HEK293T (cell line): ENCODE results near the gene EBP.

Source experiments
- CTCF ChIA-PET: fragments of 350-600 bp; formaldehyde crosslinking; extraction: SDS; loops from one replicate; lab custom pipeline; 2021; ENCODE audit warnings: antibody characterized with exemption, inconsistent platforms; lab: Yijun Ruan, JAX
- POLR2A ChIA-PET: fragments of 350-600 bp; formaldehyde crosslinking; extraction: SDS; loops from one replicate; lab custom pipeline; 2020; ENCODE audit warnings: antibody characterized with exemption, inconsistent platforms; lab: Yijun Ruan, JAX
- DNase-seq: peaks from one replicate; pipeline ENCODE4 v3.0.0; 2012; ENCODE audit warnings: mixed read lengths; ENCODE audit errors: extremely low spot score
- ARNT ChIP-seq: fragments of 450-650 bp; IDR thresholded peaks from 2 replicates; pipeline ENCODE4 v1.6.1; 2017; ENCODE audit warnings: mild to moderate bottlenecking
- BHLHE40 ChIP-seq: fragments of 450-650 bp; IDR thresholded peaks from 2 replicates; pipeline ENCODE4 v1.6.1; 2016; ENCODE audit warnings: mild to moderate bottlenecking, moderate library complexity, borderline replicate concordance
- CTBP1 ChIP-seq: fragments of 450-650 bp; IDR thresholded peaks from 2 replicates; pipeline ENCODE4 v1.6.1; 2016; ENCODE audit warnings: borderline replicate concordance
- ELF4 ChIP-seq: fragments of 450-650 bp; IDR thresholded peaks from 2 replicates; pipeline ENCODE4 v1.6.1; 2017; ENCODE audit warnings: antibody characterized with exemption
- FOXA1 ChIP-seq: fragments of 450-650 bp; IDR thresholded peaks from 2 replicates; pipeline ENCODE4 v1.6.1; 2016; ENCODE audit warnings: mild to moderate bottlenecking
- FOXK2 ChIP-seq: fragments of 450-650 bp; IDR thresholded peaks from 2 replicates; pipeline ENCODE4 v1.6.1; 2016; ENCODE audit warnings: mild to moderate bottlenecking
- FOXM1 ChIP-seq: fragments of 450-650 bp; IDR thresholded peaks from 2 replicates; pipeline ENCODE4 v1.6.1; 2017; ENCODE audit warnings: mild to moderate bottlenecking, borderline replicate concordance
- HDGF ChIP-seq: fragments of 450-650 bp; IDR thresholded peaks from 2 replicates; pipeline ENCODE4 v1.6.1; 2017; ENCODE audit warnings: antibody characterized with exemption, borderline replicate concordance
- L3MBTL2 ChIP-seq: fragments of 450-650 bp; conservative IDR thresholded peaks from 2 replicates; pipeline ENCODE4 v1.6.1; 2016; ENCODE audit warnings: mild to moderate bottlenecking
- LEF1 ChIP-seq: fragments of 450-650 bp; IDR thresholded peaks from 2 replicates; pipeline ENCODE4 v1.6.1; 2017; ENCODE audit warnings: mild to moderate bottlenecking, borderline replicate concordance
- NFRKB ChIP-seq: fragments of 450-650 bp; IDR thresholded peaks from 2 replicates; pipeline ENCODE4 v1.6.1; 2016; ENCODE audit warnings: mild to moderate bottlenecking, moderate library complexity
- PKNOX1 ChIP-seq: fragments of 450-650 bp; IDR thresholded peaks from 2 replicates; pipeline ENCODE4 v1.6.1; 2016
- SP1 ChIP-seq: fragments of 450-650 bp; IDR thresholded peaks from 2 replicates; pipeline ENCODE4 v1.6.1; 2017
- SUZ12 ChIP-seq: fragments of 450-650 bp; IDR thresholded peaks from 2 replicates; pipeline ENCODE4 v1.6.1; 2016; ENCODE audit warnings: mild to moderate bottlenecking
- TARDBP ChIP-seq: fragments of 450-650 bp; IDR thresholded peaks from 2 replicates; pipeline ENCODE4 v1.6.1; 2016
- ZNF384 ChIP-seq: fragments of 450-650 bp; IDR thresholded peaks from 2 replicates; pipeline ENCODE4 v1.6.1; 2016

Gene EBP

GRCh38 chrX:48573690-48574269 lies 52.2 kb downstream of the EBP start:
- POLR2A ChIA-PET = interaction anchor here (1.5 to 2.9 kb wide), 5 partner anchors 16 to 48 kb away, joined by 3 to 16 read pairs (median 9); partner anchors contain the start of gene TBC1D25
- peak; percentile 58 for DNase-seq
- CTCF ChIA-PET = no interaction called here
- peak; percentile 52; the same call in 1 of the 2 replicates for TF ChIP-seq TARDBP
- TF ChIP-seq FOXM1 = no peak
- no peak for TF ChIP-seq ARNT
- TF ChIP-seq L3MBTL2 = no peak
- TF ChIP-seq PKNOX1 = peak; percentile 53; the same call in 1 of the 2 replicates
- TF ChIP-seq HDGF = no peak
- no peak for TF ChIP-seq NFRKB

GRCh38 chrX:48574270-48575266 lies 53.0 kb downstream of the EBP start, which contains the start of gene RBM3:
Gene RBM3 (plus strand): TSS chrX:48574484. CDS start chrX:48575181, 697 bp downstream.
- POLR2A ChIA-PET = interaction anchor here (0.8 to 2.9 kb wide), 7 partner anchors 9 to 49 kb away, joined by 3 to 16 read pairs (median 5); partner anchors contain the start of gene TBC1D25
- CTCF ChIA-PET = interaction anchor here (0.7 kb wide), 1 partner anchor 12 kb away, joined by 3 read pairs; no protein-coding TSS in a partner anchor
- TF ChIP-seq FOXK2 (peak; percentile 49; the same call in 1 of the 2 replicates), CTBP1 (no peak), HDGF (no peak), SUZ12 (no peak), BHLHE40 (no peak), L3MBTL2 (peak; percentile 92), NFRKB (peak; percentile 82), TARDBP (no peak; the same call in 1 of the 2 replicates), ELF4 (peak; percentile 82), SP1 (no peak), PKNOX1 (peak; percentile 56), ZNF384 (no peak), FOXA1 (no peak)
- DNase-seq = peak; percentile 79

GRCh38 chrX:48575642-48576041 lies 54.0 kb downstream of the EBP start:
- POLR2A ChIA-PET = interaction anchor here (2.9 kb wide), 1 partner anchor 19 kb away, joined by 16 read pairs; no protein-coding TSS in a partner anchor
- CTCF ChIA-PET = no interaction called here
- TF ChIP-seq HDGF (no peak), ELF4 (no peak), SP1 (no peak), ARNT (no peak), LEF1 (no peak), PKNOX1 (no peak), SUZ12 (no peak), BHLHE40 (no peak), FOXA1 (no peak), NFRKB (no peak), L3MBTL2 (no peak), CTBP1 (no peak), TARDBP (no peak), FOXM1 (no peak)
- DNase-seq = peak; percentile 2

GRCh38 chrX:48576108-48576507 lies 54.5 kb downstream of the EBP start:
- ChIA-PET POLR2A (interaction anchor here (2.9 kb wide), 1 partner anchor 19 kb away, joined by 16 read pairs; no protein-coding TSS in a partner anchor), CTCF (no interaction called here)
- peak; percentile 1 for DNase-seq
- TF ChIP-seq FOXK2 (no peak), ZNF384 (no peak)
